ENCODE measurements around the gene ABCG2. TPM values are rescaled to one million over a fixed set of nuclear protein-coding genes. Genes with fewer than 3 reads are reported as not detected.
"Not testable (repeated sequence)": the region's sequence is repeated elsewhere in the genome, so short reads cannot be mapped to it uniquely, and the experiment has no call there.

ABCG2 gene
- total RNA-seq, 1 experiment from 2014 or later, result 3.8 TPM

- peaks cover 80% of the 10 kb centered on the region for H3K9me3 Mint-ChIP-seq
- ATAC-seq (peak; percentile 75), DNase-seq (ENCODE audit: low spot score) (peak; percentile 48)
Observed at GRCh38 chr4:88122260-88122659, 36.2 kb downstream of the ABCG2 start.

GRCh38 chr4:88119943-88120342 lies 38.5 kb downstream of the ABCG2 start:
- Mint-ChIP-seq H3K27me3 (ENCODE audit: low read depth) (peaks cover 6% of the 10 kb centered on the region), H3K9me3 (peaks cover 64% of the 10 kb centered on the region), H3K4me1 (0 out of 2 replicates have a peak, but pooled peaks cover 4% of the 10 kb centered on the region), H3K4me3 (no peak overlapping the region), H3K27ac (no peak overlapping the region), H3K36me3 (peaks cover 50% of the 10 kb centered on the region)
- ATAC-seq (no peak), DNase-seq (ENCODE audit: low spot score) (no peak)
- CTCF ChIA-PET, result no interaction called here
- TF ChIP-seq ZNF121 (CRISPR knock-in tag; IDR thresholded peaks at IDR 0.05) (0 out of 2 replicates have a peak, but pooled peaks have one; percentile 31), ZBTB21 (CRISPR knock-in tag; IDR thresholded peaks at IDR 0.05; ENCODE audit: borderline replicate concordance) (no peak), GABPB1 (CRISPR knock-in tag; IDR thresholded peaks at IDR 0.05) (no peak), GRHL2 (CRISPR knock-in tag; IDR thresholded peaks at IDR 0.05; ENCODE audit: insufficient replicate concordance, severe bottlenecking) (no peak)
- POLR2A ChIA-PET, result no interaction called here

More at GRCh38 chr4:88122260-88122659, 36.2 kb downstream of the ABCG2 start:
- CTCF ChIA-PET; H3K27me3 Mint-ChIP-seq (ENCODE audit: low read depth); H3K4me1 Mint-ChIP-seq; H3K4me3 Mint-ChIP-seq; H3K27ac Mint-ChIP-seq: not testable (repeated sequence)
- POLR2A ChIA-PET, result interaction anchor here (0.6 kb wide), 1 partner anchor 281 kb away, joined by 3 read pairs; no protein-coding TSS in a partner anchor
- peaks cover 55% of the 10 kb centered on the region for H3K36me3 Mint-ChIP-seq
- TF ChIP-seq FOXK1 (CRISPR knock-in tag; IDR thresholded peaks at IDR 0.05), result 0 out of 2 replicates have a peak, but pooled peaks have one; percentile 63

GRCh38 chr4:88115587-88115986 lies 42.9 kb downstream of the ABCG2 start:
- no peaks in the 10 kb centered on the region for H3K4me1 Mint-ChIP-seq
- peaks cover 27% of the 10 kb centered on the region for H3K36me3 Mint-ChIP-seq
- peaks cover 33% of the 10 kb centered on the region for H3K9me3 Mint-ChIP-seq
- H3K27ac Mint-ChIP-seq, result no peak overlapping the region
- H3K27me3 Mint-ChIP-seq (ENCODE audit: low read depth), result peaks cover 6% of the 10 kb centered on the region
- ChIA-PET POLR2A (no interaction called here), CTCF (no interaction called here)
- DNase-seq (ENCODE audit: low spot score), result no peak
- H3K4me3 Mint-ChIP-seq, result no peak overlapping the region
- no peak for ATAC-seq
- TF ChIP-seq TEAD1 (CRISPR knock-in tag; IDR thresholded peaks at IDR 0.05) (no peak), CDX4 (CRISPR knock-in tag; IDR thresholded peaks at IDR 0.05; ENCODE audit: borderline replicate concordance) (no peak), PREB (CRISPR knock-in tag; IDR thresholded peaks at IDR 0.05; ENCODE audit: borderline replicate concordance) (no peak), SMAD3 (CRISPR knock-in tag; IDR thresholded peaks at IDR 0.05; ENCODE audit: borderline replicate concordance) (no peak), HMGXB4 (CRISPR knock-in tag; IDR thresholded peaks at IDR 0.05) (no peak), ATF2 (CRISPR knock-in tag; IDR thresholded peaks at IDR 0.05; ENCODE audit: borderline replicate concordance, low read depth) (no peak), EMX1 (CRISPR knock-in tag; IDR thresholded peaks at IDR 0.05) (no peak), USF2 (CRISPR knock-in tag; IDR thresholded peaks at IDR 0.05) (no peak), ZNF425 (CRISPR knock-in tag; conservative IDR thresholded peaks at IDR 0.05) (no peak), SOX15 (CRISPR knock-in tag; IDR thresholded peaks at IDR 0.05) (no peak), ZNF317 (CRISPR knock-in tag; IDR thresholded peaks at IDR 0.05; ENCODE audit: borderline replicate concordance, low read depth) (no peak), NR2C2 (CRISPR knock-in tag; IDR thresholded peaks at IDR 0.05) (no peak), FOXK1 (CRISPR knock-in tag; IDR thresholded peaks at IDR 0.05) (no peak), SP1 (CRISPR knock-in tag; conservative IDR thresholded peaks at IDR 0.05) (no peak), ERG (CRISPR knock-in tag; IDR thresholded peaks at IDR 0.05) (no peak), ZNF423 (CRISPR knock-in tag; IDR thresholded peaks at IDR 0.05) (no peak), ZNF396 (CRISPR knock-in tag; IDR thresholded peaks at IDR 0.05; ENCODE audit: borderline replicate concordance) (no peak), JAZF1 (CRISPR knock-in tag; IDR thresholded peaks at IDR 0.05) (no peak)

Measured in WTC11 (cell line).